Dedifferentiated amniotic fluid mesenchymal stem cell (primary cell): Measurements from ENCODE around the gene SHB.

Experiments
- DNase-seq: peaks from one replicate; pipeline ENCODE4 v3.0.0-alpha.2; 2016; ENCODE audit errors: extremely low spot score

Gene SHB

DNA sequence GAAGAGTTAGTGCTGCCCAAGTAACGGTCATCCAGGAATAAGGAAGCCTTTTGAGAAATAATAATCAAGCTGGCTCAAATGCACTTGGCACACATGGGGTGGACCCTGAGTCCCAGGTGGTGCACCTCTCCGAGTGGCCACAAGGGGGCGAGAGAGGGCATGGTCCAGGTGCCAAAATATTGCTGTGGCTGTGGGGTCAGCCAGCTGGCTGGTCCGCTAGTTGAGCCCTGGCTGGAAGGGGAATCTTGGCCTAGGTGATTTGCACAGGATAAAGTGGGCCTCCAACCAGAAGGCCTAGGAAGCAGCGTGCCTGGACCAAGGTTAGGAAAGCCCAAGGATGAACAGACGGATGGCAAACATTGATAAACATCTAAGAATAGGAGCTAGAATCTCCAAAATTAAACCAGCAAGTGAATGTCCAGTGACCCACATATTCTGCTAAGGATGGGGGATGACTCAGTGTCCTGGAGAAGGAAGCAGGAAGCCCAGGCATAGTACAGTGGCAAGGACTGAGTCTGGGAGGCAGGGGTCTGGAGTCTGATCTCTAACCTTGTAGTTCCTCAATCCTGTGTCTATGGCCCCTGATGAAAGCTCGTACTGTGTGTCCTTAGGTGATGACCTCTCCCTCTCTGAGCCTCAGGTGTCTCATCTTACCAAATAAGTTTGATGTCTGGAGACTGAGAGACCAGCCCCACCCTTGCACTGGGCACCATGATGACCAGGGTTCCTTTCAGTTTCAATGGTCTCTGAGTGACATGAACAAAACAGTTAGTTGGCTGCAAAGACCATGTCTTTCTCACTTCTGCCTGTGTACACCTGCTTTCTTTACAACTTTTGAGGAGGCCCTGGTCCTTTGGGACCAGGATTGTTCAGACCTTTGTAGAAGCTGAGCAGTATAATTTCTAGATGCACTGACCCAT lies 19.2 kb upstream of the SHB start:
- no peak for DNase-seq

DNA sequence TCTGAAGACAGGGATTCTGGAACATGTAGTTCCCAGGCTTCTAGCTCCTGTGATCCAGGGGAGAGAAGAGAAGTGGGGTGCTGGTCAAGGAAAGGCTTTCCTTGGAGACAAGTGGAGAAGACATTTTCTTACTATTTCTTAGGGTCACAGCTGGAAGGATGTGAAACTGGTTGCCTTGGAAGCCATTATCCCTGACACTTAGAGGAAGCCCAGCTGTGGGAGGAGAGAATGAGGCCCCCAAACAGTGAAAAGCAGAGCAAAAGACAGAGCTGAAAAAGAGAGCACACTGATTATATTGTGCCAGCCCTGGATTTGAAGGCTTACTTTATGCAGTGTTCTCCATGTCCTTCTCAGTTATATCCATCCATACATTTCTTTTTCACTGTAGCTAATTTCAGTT lies 17.5 kb upstream of the SHB start:
- no peak for DNase-seq

DNA sequence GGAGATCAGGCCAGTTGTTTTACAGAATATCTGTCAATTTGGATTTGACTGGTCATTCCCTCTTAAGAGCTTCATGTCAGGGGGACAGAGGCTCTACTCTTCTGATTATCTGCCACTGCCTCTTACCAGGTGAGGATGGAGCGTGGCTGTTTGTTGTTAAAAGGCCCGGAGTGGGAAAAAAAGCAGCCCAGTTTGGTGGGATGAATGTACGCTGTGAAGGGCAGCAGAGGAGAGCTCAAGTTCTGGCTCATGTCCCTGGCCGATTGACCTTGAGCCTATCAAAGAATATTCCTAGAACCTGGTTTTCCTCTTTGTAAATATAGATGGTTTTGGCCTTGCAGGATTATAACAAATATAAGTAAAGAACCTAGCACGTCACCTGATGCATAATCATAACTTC lies 16.3 kb upstream of the SHB start:
- no peak for DNase-seq

DNA sequence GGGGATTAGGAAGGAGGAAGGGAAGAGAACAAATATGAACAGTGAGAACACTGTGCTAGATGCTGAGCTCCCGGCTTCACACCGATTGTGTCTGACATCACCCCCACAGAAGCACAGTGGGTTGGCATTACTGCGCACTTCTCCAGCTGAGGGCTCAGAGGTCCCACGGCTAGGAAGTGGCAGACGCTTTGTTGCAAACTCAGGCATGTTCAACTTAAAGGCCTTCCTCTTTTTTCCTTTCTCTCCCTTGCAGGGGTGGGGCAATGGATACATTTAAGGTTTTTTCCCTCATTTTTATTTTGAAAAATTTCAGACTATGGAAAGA lies 15.5 kb upstream of the SHB start:
- DNase-seq = no peak

DNA sequence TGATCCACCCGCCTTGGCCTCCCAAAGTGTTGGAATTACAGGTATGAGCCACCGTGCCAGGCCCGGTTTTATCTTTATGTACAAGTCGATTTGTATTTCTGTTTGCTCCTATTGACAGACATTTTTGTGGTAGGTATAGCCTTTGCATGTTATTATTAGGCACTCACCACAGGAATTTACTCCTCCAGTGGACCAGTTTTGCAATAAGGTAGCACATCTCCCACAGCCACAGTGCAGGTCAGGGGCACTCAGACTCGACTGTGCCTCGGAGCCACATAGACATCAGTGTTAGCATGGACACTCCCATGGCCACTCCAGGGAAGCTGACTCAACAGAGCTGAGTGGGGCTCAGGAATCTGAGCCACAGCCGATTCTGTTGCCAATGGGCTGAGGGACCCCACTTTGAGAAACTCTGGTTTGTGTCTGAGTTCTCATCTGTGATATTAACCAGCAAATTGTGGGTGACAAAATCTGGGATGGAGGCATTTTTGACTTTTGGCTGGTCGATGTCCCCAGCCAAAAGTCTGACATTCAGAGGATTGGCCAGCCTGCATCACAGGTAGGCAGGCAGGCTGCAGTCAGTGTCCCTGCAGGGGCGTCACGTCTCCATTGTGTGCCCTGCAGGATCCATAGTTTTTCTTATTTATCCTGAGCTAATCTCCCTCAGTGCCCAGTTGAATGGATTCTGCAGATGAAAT lies 15.0 kb upstream of the SHB start:
- DNase-seq = no peak

DNA sequence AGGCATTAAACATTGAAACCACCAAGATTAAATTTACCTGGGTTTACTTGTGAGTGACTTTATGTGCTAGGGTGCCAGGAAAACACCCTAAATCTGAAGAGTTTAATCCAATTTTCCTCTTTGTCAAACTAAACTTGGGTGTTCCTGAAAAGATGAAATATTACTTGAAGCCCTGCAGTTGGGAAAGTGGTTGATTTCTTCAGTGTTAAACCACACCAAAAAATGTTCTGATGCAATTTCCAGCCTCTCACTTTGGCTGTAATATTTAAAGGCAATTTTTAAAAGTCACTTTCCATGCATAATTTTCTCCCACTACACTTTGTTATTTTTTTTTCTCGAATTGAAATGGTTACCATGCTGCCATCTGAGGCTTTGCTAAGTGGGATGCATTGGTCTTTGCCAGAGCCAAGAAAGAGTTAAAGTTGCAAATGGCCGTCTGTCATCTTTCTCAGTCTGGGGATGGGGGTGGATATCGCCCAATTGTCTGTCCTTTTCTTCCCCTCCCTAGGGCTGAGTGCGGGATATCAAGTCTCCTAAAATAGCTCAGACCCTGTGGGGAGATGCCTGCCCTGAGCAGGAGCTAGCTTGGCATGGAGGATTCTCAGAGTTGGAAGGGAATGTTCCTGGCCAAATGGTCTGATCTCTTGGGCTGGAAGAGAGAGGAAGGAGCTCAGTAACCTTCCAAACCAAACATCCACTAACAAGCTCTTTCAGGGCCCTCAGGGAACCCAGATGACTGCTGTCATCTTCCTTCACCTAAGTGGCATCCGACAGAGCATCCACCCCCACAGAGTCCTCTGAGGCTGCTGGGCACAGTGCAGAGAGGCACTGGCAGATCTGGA lies 13.6 kb upstream of the SHB start:
- no peak for DNase-seq

DNA sequence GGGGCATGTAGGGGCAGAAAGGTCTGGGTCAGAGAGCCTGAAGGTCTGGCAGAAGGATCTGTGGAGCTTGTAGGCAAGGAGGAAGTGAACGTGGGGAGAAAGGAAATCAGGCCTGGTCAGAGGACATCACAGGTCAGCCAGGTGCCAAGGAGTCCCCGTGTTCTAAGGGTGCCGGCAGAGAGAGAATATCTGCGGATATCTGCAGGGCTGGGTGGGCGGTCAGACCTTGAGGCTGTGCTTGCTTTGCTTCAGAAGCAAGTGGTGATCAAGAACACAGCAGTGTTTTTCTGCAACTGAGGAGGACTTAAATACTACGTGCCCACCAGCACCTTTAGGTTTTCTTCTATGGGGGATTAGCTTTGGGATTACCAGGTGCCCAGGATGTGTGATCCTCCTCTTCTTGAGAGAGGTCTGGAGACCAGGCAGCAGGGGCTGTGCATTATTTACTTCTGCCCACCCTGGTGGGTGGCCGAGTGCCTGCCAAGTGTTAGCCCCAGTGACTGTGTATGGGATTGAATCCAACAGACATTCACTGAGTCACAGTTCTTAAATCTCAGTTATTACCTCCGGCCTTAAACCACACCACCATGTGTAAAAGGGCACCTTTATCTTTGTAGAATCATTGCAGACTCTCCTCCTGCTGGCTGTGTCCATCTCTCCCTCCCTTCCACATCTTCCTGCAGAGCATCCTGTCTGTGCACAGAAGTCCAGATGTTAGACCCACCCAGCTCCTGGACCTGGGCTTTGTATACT lies 12.5 kb upstream of the SHB start:
- no peak for DNase-seq

DNA sequence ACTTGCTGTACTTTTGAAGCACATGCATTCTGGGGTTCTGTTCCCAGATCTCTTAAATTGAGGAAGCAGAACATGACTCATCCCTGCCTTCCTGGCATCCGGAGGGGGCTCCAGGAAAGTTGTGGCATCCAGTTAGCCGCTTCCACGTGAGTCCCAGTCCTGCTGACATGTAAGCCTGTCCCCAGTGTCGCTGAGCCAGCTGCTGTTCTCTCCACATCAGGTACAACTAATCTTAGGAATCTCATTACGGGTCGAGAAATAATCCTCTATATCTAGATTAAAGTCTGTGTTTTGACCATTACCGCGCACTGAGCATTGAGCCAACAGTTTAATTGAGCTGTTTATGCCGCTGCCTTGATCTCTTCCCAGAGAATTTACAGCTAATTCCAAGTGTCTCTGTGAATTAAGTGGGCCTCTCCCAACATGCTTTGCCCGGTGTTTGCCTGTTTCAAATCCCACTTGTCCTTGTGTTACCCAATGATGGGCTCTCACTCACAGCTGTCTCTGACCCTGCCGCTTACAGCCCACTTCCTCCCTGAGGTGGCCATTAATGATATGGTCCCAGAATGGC lies 10.5 kb upstream of the SHB start:
- DNase-seq = no peak

DNA sequence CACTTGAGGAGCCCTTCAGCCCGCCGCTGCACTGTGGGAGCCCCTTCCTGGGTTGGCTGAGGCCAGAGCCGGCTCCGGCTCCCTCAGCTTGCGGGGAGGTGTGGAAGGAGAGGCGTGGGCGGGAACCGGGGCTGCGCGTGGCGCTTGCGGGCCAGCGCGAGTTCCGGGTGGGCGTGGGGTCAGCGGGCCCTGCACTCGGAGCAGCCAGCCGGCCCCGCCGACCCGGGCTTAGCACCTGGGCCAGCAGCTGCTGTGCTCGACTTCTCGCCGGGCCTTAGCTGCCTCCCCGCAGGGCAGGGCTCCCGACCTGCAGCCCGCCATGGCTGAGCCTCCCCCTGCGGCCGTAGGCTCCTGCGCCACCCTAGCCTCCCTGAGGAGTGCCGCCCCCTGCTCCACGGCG lies 6.2 kb upstream of the SHB start:
- DNase-seq = no peak

DNA sequence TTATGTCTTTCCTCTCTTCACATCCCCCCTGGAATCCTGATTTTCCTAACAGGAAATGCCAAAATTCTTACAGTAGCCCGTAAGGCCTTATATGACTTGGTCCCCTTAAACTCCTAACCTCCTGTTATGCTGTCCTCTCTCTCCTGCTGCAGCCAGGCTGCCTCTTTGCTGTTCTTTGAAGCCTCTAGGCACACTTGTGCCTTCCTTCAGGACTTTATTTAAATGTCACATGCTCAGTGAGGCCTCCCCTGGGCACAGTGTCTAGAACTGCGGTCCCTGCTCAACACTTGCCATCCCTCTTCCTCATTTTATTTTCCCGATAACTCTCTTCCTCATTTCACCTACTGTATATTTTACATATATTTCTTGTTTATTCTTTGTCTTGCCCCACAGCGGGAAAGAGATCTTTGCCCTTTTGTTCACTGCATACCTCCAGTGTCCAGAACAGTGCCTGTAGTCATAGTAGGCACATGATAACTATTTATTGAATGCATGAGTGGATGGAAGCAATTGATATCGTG lies 5.5 kb upstream of the SHB start:
- no peak for DNase-seq

DNA sequence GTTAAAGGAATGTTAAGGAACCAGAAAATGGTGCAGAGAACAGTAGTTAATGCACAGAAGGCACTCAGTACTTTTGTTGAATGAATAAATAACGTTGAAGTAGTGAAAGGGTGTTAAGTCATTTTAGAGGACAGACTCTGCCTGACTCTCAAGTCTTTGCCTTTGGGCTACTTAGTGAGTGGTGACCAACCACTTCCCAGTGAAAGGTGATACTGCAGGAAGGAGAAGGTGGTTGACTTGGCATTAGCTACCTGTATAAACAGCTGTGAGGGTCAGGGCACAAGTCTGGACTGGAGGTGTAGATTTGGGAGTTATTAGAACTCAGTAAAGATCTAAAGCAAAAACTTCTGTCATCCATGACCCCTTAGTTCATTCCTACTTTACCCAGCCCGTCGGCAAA lies 4.9 kb upstream of the SHB start:
- DNase-seq = no peak

DNA sequence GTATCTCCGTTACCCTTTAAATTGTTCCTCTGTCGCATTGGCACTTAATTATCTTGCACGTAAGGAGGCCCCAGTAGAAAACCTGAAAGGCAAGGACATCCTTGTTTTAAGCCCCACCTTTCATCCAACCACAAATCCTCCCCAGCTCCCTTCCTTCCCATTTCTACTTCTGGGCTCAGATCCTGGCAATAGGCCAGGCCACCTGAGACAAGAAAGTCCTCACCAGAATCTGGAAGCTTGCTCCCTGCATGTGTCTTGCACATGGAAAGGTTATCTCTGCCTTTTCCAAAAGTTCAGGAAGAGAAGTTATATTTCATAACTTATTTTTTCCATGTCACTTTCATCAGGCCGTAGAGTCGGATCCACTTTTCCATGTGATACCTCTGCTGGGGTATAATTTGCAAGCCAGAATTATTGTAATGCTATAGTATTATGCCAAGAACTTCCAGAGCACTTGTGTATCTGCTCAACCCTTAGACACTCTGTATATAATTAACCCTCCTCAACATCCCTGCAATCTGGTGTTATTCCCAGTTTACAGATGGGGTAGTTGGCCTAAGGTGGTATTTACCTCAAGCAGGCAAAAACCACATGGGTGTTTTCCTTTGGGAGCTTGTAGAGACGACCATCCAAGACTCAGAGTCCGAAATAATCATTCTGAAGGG lies 2.6 kb upstream of the SHB start:
- DNase-seq = no peak

DNA sequence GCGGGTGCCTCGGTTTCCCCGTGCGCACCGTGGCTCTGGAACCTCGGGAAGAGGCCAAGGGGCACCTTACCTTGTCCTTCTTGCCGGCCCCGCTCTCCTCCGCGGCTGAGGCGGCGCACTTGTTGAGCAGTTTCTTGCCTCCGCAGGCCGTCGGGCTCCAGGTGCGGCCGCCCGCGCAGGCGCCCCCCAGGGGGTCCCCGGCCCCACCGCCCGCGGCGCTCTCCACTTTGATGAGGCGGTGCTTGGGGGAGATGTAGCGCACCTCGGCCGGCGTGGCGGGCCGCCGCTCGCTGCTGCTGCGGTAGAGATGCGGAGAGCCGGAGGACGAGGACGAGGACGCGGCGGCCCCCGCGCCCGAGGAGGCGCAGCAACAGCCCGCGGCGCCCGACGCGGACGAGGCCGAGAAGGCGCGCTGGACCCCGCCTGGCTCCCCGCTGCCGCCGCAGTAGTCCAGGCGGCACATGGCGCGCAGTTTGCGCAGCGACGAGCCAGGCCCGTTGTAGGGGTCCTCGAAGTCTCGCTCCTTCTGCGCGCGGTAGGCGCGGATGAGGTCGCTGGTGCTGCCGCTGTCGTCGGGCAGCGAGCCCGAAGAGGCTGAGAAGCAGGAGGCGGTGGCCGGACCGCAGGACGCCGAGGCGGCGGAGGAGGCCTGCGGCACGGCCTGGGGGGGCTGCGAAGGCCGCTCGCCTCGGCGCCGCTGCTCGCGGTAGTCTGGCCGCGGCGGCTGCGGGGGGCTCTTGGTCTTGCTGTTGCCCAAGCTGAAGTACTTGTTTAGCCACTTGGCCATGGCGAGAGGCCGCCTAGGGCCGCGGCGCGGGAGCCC lies 957 bp downstream of the SHB start:
- DNase-seq = no peak

DNA sequence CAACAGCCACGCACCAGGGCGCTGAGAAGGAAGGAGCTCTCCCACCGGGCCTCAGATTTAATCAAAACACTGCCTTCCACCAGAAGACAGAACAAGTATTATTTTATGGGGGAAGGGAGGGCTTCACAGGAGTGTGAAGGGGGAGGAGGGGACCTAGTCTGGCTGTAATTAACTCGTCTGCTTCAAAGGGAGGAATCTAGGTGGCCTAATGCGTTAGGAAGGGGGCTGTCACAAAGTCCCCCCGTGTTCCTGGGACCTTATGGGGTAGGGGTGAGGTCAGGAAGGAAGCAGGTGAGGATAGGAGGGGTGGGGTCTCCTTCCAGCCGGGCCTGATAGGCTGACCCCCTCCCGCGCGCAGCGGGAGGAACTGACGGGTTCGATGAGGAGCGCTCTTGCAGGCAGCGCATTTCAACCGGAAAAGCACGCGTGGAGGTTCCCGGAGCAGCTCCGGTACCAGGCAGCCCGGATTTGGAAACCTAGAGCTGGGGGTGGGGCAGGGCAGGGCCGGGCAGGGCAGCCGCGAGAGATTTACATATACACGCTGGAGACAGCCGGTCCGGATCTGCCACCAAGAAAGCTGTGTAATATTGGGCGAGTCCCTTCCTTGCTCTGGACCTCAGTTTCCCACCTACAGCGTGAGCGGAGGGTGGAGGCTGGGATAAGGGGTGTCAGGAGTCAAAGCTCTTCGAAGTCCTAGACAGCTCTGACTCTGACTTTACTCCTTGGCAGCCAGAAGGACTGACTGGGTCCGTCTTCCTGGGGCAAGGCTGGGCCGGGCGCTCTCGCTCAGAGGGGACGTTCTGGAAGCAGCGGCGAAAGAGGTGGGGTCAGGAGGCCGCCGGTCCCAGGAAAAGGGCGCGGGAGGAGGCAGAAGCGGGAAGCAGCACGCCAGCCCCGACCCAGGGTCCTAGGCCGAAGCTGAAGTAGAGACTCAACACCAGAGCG lies 1.8 kb downstream of the SHB start:
- DNase-seq = no peak

DNA sequence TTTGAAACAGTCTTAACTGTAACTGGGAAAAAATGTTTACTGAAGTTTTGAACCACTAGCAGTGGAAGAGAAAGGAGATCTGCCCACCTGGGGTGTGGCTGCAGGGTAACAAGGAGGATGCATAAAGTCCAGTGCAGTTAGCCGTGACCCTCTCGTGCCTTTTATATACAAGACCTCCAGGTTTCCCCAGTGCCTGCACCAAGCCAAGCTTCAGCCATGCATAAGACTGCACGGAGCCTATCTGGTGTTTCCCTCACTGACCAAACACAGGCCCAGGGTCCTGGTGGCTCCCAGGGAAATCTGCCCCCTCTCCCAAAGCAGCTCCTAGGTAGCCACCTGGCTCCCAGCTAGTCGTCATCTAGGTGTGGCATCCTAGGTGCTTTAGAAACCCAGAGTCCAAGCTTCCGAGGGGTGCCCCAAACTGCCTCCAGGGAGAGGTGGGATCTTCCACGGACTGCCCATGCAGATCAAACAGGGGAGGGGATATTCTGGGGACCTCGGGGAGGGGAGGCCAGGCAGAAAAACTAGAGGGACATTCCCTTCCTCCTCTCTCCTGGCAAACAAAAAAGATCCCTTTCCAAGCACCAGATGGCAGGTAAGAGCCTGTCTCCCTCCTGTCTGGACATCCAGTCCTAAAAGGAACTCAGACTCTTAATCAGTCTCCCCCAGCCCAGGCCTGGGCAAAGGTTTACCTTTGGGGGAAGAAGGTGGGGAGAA lies 2.7 kb downstream of the SHB start:
- no peak for DNase-seq

DNA sequence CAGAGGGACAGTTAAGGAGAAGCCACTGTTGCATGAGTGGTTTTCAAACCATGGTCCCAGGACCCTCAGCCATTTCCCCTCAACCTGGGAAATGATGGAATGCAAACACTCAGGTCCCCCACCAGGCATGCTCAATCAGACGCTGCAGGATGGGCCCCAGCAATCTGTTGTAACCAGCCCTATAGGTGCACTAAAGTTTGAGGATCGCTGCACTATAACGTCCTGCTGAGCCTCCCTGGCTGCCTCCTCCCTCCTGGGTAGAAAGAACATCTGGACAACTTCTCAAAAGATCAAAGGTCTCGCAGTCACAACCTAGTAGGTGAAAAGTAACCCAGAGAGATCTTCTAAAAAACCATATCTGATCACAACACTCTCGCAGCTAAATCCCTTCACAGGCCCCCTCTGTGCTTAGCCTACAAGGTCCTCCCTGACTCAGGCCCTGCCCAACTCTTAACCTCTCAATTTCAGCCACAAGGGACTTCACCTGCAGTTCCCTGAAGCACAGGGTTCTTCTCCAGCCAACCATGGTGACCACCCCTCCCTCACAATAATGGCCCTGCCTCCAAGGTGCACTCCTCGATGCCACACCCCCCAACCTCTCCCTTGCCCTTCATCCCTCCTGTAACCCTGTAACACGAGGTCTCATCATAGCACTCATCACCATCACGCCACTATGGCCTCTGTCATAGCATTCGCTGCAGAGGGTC lies 3.5 kb downstream of the SHB start:
- DNase-seq = no peak

DNA sequence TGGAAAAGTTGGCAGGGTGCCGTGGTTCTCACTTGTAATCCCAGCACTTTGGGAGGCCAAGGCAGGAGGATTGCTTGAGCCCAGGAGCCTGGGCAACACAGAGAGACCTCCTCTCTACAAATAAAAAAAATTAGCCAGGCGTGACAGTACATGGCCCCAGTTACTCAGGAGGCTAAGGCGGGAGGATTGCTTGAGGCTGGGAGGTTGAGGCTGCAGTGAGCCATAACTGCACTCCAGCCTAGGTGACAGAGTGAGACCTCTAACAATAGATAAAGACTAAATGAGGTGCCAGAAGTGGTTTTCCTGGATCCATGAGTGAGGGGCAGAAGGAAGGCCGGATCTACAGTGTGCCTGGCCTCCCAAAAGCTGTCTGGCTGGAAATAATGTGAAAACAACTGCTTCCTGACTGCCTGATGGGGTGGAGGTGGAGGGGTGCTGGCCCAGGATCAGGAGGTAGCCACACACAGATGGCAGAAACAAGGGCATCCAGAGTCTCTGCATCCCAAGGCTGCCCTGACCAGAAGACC lies 4.1 kb downstream of the SHB start:
- DNase-seq = no peak
